Cardiac fibroblast (primary cell): ENCODE results near the gene TLX1.

Experiments
- DNase-seq, 2 donors: peaks; one replicate each; pipeline versions ENCODE4 v3.0.0 to v3.0.0-alpha.2; 2010; ENCODE audit warnings: low read depth in 2 of 2
- H3K4me3 ChIP-seq, 2 donors: replicated peaks in 1 of 2; 1 replicate in 1 of 2; 2 replicates in 1 of 2; pipeline ENCODE4 v1.5.1; 2011; ENCODE audit warnings: low read depth in 2 of 2, low read length in 2 of 2, mild to moderate bottlenecking in 2 of 2, moderate library complexity in 1 of 2
- CTCF ChIP-seq: IDR thresholded peaks from one replicate; pipeline ENCODE4 v1.5.1; 2011; ENCODE audit warnings: low read depth, mild to moderate bottlenecking, low read length, inconsistent platforms

TLX1 gene

GRCh38 chr10:101139421-101139911 lies 8.4 kb downstream of the TLX1 start:
- peak; percentile 48 for TF ChIP-seq CTCF
- no peak overlapping the region for H3K4me3 ChIP-seq
- DNase-seq = peak; percentile 31 to 34

- no peak overlapping the region for H3K4me3 ChIP-seq
- TF ChIP-seq CTCF = no peak
- DNase-seq = no peak
These were observed 9.2 kb downstream of the TLX1 start for GRCh38 chr10:101140084-101140949.

- no peak for TF ChIP-seq CTCF
- H3K4me3 ChIP-seq = no peak overlapping the region
- DNase-seq = no peak
These were observed 10.0 kb downstream of the TLX1 start for GRCh38 chr10:101140950-101141615.

- peak; percentile 85 to 86 for DNase-seq
- H3K4me3 ChIP-seq = no peak overlapping the region
- peak; percentile 98 for TF ChIP-seq CTCF
These were observed 10.8 kb downstream of the TLX1 start for GRCh38 chr10:101141616-101142532.

GRCh38 chr10:101142533-101143344 lies 11.6 kb downstream of the TLX1 start:
- no peak overlapping the region for H3K4me3 ChIP-seq
- no peak for TF ChIP-seq CTCF
- no peak for DNase-seq

GRCh38 chr10:101143345-101143630 lies 12.2 kb downstream of the TLX1 start:
- no peak overlapping the region for H3K4me3 ChIP-seq
- no peak for DNase-seq
- TF ChIP-seq CTCF = no peak
